ENCODE measurements around the gene GJA5.
"Not testable (repeated sequence)": the region's sequence is repeated elsewhere in the genome, so short reads cannot be mapped to it uniquely, and the experiment has no call there.

The GJA5 gene

DNA sequence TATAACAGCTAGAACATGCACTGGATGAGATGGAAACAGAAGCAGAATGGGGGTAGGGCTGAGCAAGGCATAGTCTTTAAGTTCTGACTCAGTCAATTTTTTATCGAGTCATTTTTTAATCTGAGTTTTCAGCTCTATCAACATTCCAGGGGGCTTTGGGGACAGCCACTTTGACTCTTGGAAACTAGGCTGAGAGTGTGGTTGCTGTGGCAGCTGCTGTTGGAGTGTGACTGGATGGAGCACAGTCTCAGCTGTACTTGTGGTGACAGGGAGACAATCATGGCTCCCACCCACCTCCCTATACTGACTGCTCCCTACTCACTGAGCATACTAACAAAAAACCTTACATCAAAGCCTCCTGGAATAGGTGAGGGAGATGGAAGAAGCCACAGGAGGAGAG, 25.0 kb downstream of the GJA5 start:
- Histone ChIP-seq H3K4me3 (ENCODE audit: low read depth, low read length) (no peak overlapping the region), H3K27me3 (peaks cover 5% of the 10 kb centered on the region; the same call in 1 of the 2 replicates), H3K9me3 (no peaks in the 10 kb centered on the region), H3K4me1 (no peaks in the 10 kb centered on the region), H3K36me3 (no peaks in the 10 kb centered on the region)
- TF ChIP-seq CTCF (IDR thresholded peaks at IDR 0.05; ENCODE audit: low read depth, low read length): no peak
- no peak for DNase-seq

GRCh38 chr1:147734291-147734841, 26.0 kb downstream of the GJA5 start:
- H3K4me1 ChIP-seq; DNase-seq; H3K9me3 ChIP-seq; H3K27me3 ChIP-seq; H3K36me3 ChIP-seq; H3K4me3 ChIP-seq (ENCODE audit: low read depth, low read length): not testable (repeated sequence)

GRCh38 chr1:147729315-147729714, 31.1 kb downstream of the GJA5 start:
- no peak overlapping the region for H3K4me3 ChIP-seq (ENCODE audit: low read depth, low read length)
- no peak for TF ChIP-seq CTCF (IDR thresholded peaks at IDR 0.05; ENCODE audit: low read depth, low read length)
- peaks cover 13% of the 10 kb centered on the region for H3K27me3 ChIP-seq
- no peaks in the 10 kb centered on the region for H3K9me3 ChIP-seq
- no peaks in the 10 kb centered on the region for H3K4me1 ChIP-seq
- no peak for DNase-seq
- no peaks in the 10 kb centered on the region for H3K36me3 ChIP-seq

DNA sequence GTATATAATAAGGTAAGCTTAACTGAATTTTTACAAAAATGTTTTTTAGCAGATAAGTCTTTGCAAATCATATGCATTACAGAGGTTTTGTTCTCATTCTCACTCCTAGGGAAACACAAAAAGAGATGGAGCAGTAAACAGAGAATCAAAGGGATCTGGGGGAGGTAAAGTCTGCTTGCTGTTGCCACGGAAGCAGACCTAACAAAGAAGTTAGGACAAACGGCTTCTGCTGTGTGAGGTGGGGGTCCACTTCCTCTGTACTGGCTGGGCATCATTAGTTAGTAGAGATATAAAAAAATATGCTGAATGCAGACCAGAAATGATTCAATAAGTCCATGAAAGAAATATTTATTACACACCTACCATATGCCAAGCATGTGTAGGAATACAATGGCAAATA, 34.2 kb downstream of the GJA5 start:
- Histone ChIP-seq H3K4me1 (no peaks in the 10 kb centered on the region), H3K36me3 (no peaks in the 10 kb centered on the region), H3K9me3 (no peaks in the 10 kb centered on the region), H3K27me3 (peaks cover 12% of the 10 kb centered on the region), H3K4me3 (ENCODE audit: low read depth, low read length) (no peak overlapping the region)
- TF ChIP-seq CTCF (IDR thresholded peaks at IDR 0.05; ENCODE audit: low read depth, low read length): no peak
- DNase-seq: no peak

GRCh38 chr1:147725685-147726084, 34.7 kb downstream of the GJA5 start:
- no peak for DNase-seq
- H3K4me3 ChIP-seq (ENCODE audit: low read depth, low read length): no peak overlapping the region
- no peaks in the 10 kb centered on the region for H3K36me3 ChIP-seq
- peaks cover 8% of the 10 kb centered on the region for H3K27me3 ChIP-seq
- no peak for TF ChIP-seq CTCF (IDR thresholded peaks at IDR 0.05; ENCODE audit: low read depth, low read length)
- no peaks in the 10 kb centered on the region for H3K9me3 ChIP-seq
- no peaks in the 10 kb centered on the region for H3K4me1 ChIP-seq

- Histone ChIP-seq H3K4me1 (no peaks in the 10 kb centered on the region), H3K9me3 (no peaks in the 10 kb centered on the region), H3K4me3 (ENCODE audit: low read depth, low read length) (no peak overlapping the region), H3K36me3 (no peaks in the 10 kb centered on the region), H3K27me3 (peaks cover 8% of the 10 kb centered on the region)
- peak; percentile 44 for DNase-seq
- TF ChIP-seq CTCF (IDR thresholded peaks at IDR 0.05; ENCODE audit: low read depth, low read length): peak; percentile 67
These were observed 36.6 kb downstream of the GJA5 start for GRCh38 chr1:147723691-147724323.

All from BE2C (cell line).